ENCODE measurements around the gene TMEM154. TPM values are rescaled to one million over a fixed set of nuclear protein-coding genes. Genes with fewer than 3 reads are reported as not detected.

TMEM154 gene
- total and polyA plus RNA-seq, 10 of the 15 experiments (the other 5 are each of a cell fraction or from before 2014, with no cell fraction given): 5.1 to 41.4 (median 18.2) TPM

DNA sequence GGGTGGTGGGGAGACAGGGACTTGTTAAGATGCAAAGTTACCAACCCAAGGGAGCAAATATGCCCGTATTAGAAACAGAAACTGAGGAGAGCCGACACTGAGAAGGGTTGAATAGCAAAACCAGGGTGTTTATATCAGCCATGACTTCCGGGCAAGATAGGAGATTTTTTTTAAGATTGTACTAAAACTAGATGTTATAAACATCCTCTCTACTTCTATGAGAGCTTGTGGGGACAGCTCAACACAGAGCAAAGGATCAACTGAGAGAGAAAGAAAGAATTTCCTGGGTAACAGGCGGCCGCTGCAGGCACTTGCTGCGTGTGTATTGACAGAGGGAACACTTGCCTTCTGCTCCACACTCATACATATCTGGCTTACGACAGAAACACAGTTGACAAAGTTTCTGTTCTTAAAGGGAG is 94.8 kb downstream of the TMEM154 start (continued):
- TF ChIP-seq, protein P1, sequence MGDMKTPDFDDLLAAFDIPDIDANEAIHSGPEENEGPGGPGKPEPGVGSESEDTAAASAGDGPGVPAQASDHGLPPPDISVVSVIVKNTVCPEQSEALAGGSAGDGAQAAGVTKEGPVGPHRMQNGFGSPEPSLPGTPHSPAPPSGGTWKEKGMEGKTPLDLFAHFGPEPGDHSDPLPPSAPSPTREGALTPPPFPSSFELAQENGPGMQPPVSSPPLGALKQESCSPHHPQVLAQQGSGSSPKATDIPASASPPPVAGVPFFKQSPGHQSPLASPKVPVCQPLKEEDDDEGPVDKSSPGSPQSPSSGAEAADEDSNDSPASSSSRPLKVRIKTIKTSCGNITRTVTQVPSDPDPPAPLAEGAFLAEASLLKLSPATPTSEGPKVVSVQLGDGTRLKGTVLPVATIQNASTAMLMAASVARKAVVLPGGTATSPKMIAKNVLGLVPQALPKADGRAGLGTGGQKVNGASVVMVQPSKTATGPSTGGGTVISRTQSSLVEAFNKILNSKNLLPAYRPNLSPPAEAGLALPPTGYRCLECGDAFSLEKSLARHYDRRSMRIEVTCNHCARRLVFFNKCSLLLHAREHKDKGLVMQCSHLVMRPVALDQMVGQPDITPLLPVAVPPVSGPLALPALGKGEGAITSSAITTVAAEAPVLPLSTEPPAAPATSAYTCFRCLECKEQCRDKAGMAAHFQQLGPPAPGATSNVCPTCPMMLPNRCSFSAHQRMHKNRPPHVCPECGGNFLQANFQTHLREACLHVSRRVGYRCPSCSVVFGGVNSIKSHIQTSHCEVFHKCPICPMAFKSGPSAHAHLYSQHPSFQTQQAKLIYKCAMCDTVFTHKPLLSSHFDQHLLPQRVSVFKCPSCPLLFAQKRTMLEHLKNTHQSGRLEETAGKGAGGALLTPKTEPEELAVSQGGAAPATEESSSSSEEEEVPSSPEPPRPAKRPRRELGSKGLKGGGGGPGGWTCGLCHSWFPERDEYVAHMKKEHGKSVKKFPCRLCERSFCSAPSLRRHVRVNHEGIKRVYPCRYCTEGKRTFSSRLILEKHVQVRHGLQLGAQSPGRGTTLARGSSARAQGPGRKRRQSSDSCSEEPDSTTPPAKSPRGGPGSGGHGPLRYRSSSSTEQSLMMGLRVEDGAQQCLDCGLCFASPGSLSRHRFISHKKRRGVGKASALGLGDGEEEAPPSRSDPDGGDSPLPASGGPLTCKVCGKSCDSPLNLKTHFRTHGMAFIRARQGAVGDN (IDR thresholded peaks at IDR 0.05): no peak
- TF ChIP-seq, protein P2, sequence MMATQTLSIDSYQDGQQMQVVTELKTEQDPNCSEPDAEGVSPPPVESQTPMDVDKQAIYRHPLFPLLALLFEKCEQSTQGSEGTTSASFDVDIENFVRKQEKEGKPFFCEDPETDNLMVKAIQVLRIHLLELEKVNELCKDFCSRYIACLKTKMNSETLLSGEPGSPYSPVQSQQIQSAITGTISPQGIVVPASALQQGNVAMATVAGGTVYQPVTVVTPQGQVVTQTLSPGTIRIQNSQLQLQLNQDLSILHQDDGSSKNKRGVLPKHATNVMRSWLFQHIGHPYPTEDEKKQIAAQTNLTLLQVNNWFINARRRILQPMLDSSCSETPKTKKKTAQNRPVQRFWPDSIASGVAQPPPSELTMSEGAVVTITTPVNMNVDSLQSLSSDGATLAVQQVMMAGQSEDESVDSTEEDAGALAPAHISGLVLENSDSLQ (IDR thresholded peaks at IDR 0.05): no peak
- no peak for TF ChIP-seq RCOR1 (conservative IDR thresholded peaks at IDR 0.05; ENCODE audit: low read depth, low read length)
- TF ChIP-seq POLR2A (IDR thresholded peaks at IDR 0.05; ENCODE audit: low read depth, low read length): peak; percentile 36; the same call in 1 of the 2 replicates
- no peak for TF ChIP-seq WRNIP1 (IDR thresholded peaks at IDR 0.05; ENCODE audit: borderline replicate concordance, low read depth, low read length)
- TF ChIP-seq POLR2AphosphoS5 (IDR thresholded peaks at IDR 0.05; ENCODE audit: low read length): 0 out of 2 replicates have a peak, but pooled peaks have one; percentile 47
- TF ChIP-seq MXI1 (IDR thresholded peaks at IDR 0.05; ENCODE audit: low read depth, low read length): no peak
- no peak for TF ChIP-seq HCFC1 (IDR thresholded peaks at IDR 0.05; ENCODE audit: low read length)
- TF ChIP-seq SREBF2 (IDR thresholded peaks at IDR 0.05; ENCODE audit: low read length): no peak
- TF ChIP-seq BACH1 (IDR thresholded peaks at IDR 0.05; ENCODE audit: borderline replicate concordance): no peak
- no peak for TF ChIP-seq MEF2B (IDR thresholded peaks at IDR 0.05; ENCODE audit: partially characterized antibody, poor library complexity, severe bottlenecking)
- TF ChIP-seq ZNF384 (IDR thresholded peaks at IDR 0.05; ENCODE audit: borderline replicate concordance, low read depth, low read length): no peak
- no peak for TF ChIP-seq CHD2 (IDR thresholded peaks at IDR 0.05; ENCODE audit: borderline replicate concordance, low read depth, low read length)
